ENCODE data around the gene AKR7A2. TPM values are rescaled to one million over a fixed set of nuclear protein-coding genes. Genes with fewer than 3 reads are reported as not detected.

AKR7A2 gene
- total and polyA plus RNA-seq, 10 of the 15 experiments (the other 5 are each of a cell fraction or from before 2014, with no cell fraction given): 1.3 to 114 (median 48.0) TPM

GRCh38 chr1:19319196-19319595, 7.3 kb upstream of the AKR7A2 start:
- no peak for ATAC-seq
- TF ChIP-seq CBX3 (IDR thresholded peaks at IDR 0.05; ENCODE audit: borderline replicate concordance, low read depth) (no peak), NRF1 (conservative IDR thresholded peaks at IDR 0.05; ENCODE audit: low read depth, low read length) (no peak), SMAD1 (IDR thresholded peaks at IDR 0.05; ENCODE audit: low read depth, partially characterized antibody) (no peak), ZNF217 (IDR thresholded peaks at IDR 0.05) (no peak), NR2C2 (IDR thresholded peaks at IDR 0.05; ENCODE audit: borderline replicate concordance, control insufficient read depth, insufficient read length, low read depth) (no peak), NR2F1 (conservative IDR thresholded peaks at IDR 0.05) (no peak), RELA (IDR thresholded peaks at IDR 0.05; ENCODE audit: borderline replicate concordance, partially characterized antibody) (no peak), HDAC6 (IDR thresholded peaks at IDR 0.05; ENCODE audit: unreplicated experiment) (no peak), POLR2A (IDR thresholded peaks at IDR 0.05; ENCODE audit: low read depth, low read length) (no peak), RAD21 (IDR thresholded peaks at IDR 0.05; ENCODE audit: insufficient read depth, low read depth, low read length) (no peak), FOXK2 (IDR thresholded peaks at IDR 0.05) (no peak), CHD1 (IDR thresholded peaks at IDR 0.05; ENCODE audit: low read depth, low read length) (no peak), ZNF207 (IDR thresholded peaks at IDR 0.05; ENCODE audit: borderline replicate concordance) (no peak)
- TF ChIP-seq, protein P1, sequence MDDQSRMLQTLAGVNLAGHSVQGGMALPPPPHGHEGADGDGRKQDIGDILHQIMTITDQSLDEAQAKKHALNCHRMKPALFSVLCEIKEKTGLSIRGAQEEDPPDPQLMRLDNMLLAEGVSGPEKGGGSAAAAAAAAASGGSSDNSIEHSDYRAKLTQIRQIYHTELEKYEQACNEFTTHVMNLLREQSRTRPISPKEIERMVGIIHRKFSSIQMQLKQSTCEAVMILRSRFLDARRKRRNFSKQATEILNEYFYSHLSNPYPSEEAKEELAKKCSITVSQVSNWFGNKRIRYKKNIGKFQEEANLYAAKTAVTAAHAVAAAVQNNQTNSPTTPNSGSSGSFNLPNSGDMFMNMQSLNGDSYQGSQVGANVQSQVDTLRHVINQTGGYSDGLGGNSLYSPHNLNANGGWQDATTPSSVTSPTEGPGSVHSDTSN (IDR thresholded peaks at IDR 0.05; ENCODE audit: insufficient replicate concordance, low read depth, low read length): no peak
- TF ChIP-seq, protein P2, sequence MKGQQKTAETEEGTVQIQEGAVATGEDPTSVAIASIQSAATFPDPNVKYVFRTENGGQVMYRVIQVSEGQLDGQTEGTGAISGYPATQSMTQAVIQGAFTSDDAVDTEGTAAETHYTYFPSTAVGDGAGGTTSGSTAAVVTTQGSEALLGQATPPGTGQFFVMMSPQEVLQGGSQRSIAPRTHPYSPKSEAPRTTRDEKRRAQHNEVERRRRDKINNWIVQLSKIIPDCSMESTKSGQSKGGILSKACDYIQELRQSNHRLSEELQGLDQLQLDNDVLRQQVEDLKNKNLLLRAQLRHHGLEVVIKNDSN (IDR thresholded peaks at IDR 0.05; ENCODE audit: borderline replicate concordance, extremely low read length, insufficient read depth, low read depth, low read length): no peak
- Histone ChIP-seq H3K79me2 (ENCODE audit: control insufficient read depth, insufficient read depth, low read length) (peaks cover 3% of the 10 kb centered on the region), H3K4me3 (no peak overlapping the region), H4K20me1 (ENCODE audit: control insufficient read depth, insufficient read depth) (no peaks in the 10 kb centered on the region), H3K9me3 (replicated peaks; ENCODE audit: control insufficient read depth, insufficient read depth, low read length) (no peaks in the 10 kb centered on the region), H3K4me1 (ENCODE audit: control insufficient read depth, insufficient read depth, low read length) (peaks cover 31% of the 10 kb centered on the region), H3K36me3 (ENCODE audit: control insufficient read depth in 2 of 2, insufficient read depth in 2 of 2, low read length in 1 of 2) (no peaks in the 10 kb centered on the region; a peak in 1 of 4 replicates), H3K27me3 (replicated peaks in 1 of 2; ENCODE audit: control insufficient read depth in 2 of 2, insufficient read depth in 2 of 2, low read length in 1 of 2) (no peaks in the 10 kb centered on the region), H3K27ac (ENCODE audit: control insufficient read depth, insufficient read depth) (no peak overlapping the region), H3K4me2 (ENCODE audit: control insufficient read depth, insufficient read depth) (no peak overlapping the region), H3K9ac (ENCODE audit: control insufficient read depth, insufficient read depth, low read length) (no peak overlapping the region), H2AFZ (ENCODE audit: control insufficient read depth, low read depth, low read length) (no peak overlapping the region)
- ChIA-PET POLR2A (no interaction called here), SMC1A (ENCODE audit: uncharacterized antibody, unreplicated experiment) (no interaction called here), RAD21 (ENCODE audit: unreplicated experiment) (no interaction called here), CTCF (no interaction called here)
- in situ Hi-C loops (cut with MboI) (no loop called here), intact Hi-C loops (cut with micrococcal nuclease; ENCODE audit: unreplicated experiment) (loop anchor here (10.0 kb wide), 2 partner anchors 166 to 336 kb away; partner anchors contain the start of gene CAPZB)
- BruUV-seq (replicated peaks): no TSS peak
- no peak for FAIRE-seq
- DNase-seq (ENCODE audit: low read depth, low spot score): no peak
- 60% methylated on average over 3 of the region's 3 CpGs for WGBS (ENCODE audit: insufficient coverage, insufficient replicate concordance, low lambda C conversion rate, missing lambda C conversion rate)
